HCEC 1CT (cell line): Measurements from ENCODE around the gene SELL.
"Not testable (repeated sequence)": the region's sequence is repeated elsewhere in the genome, so short reads cannot be mapped to it uniquely, and the experiment has no call there.

Experiments used
- DNase-seq: peaks from one replicate; pipeline ENCODE4 v3.0.0-alpha.2; 2017

SELL gene

DNA sequence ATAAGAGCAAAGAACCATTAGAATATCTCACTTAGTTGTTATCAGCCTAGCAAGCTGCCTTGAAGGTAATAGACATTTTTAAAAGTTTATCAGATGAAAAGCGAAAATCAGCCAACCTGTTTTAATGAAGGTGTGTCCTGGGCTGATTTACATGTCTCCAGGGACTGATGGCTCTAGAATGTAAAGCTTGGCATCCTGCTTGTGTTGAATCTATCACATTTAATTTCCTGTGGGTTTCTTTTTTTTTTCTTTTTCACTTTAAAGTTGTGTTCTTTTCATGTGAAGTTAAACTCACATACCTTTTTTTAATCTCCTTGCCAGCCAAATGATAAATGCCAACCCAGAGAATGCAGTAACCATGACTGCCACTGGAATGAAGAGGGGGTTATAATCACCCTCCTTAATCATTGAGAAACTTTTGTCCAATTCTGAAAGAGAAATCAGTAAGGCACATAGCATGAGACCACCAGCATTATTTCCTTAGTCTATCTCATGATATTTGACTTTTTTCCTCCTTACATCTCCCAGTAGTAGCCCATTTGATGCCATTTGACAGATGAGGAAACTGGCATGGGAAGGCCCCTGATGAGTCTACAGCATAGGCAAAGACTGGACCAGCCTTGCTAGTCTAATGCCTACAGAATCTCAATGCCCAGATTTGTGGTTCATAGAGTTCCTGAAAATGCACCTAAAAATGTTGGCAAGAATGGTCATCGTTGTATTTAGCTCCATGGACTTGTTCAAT is 10.0 kb downstream of the SELL start:
- no peak for DNase-seq

DNA sequence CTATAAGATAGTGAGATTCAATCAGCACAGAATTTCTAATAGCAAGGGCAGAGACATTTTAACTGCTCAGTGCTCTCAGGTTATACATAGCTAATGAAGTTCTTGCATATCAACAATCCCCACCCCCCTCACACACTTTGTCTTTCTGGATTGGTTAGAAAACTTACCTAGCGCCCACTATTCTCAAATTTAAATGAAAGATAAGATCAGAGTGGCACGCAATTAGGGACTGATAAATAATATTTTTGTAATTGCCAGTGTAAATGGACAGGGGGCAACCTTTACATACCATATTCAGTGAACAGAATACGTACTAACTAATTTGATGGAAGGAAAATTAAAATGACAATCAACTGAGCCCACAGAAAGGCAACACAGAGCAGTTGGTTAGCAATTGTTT is 11.7 kb downstream of the SELL start:
- DNase-seq, result no peak

DNA sequence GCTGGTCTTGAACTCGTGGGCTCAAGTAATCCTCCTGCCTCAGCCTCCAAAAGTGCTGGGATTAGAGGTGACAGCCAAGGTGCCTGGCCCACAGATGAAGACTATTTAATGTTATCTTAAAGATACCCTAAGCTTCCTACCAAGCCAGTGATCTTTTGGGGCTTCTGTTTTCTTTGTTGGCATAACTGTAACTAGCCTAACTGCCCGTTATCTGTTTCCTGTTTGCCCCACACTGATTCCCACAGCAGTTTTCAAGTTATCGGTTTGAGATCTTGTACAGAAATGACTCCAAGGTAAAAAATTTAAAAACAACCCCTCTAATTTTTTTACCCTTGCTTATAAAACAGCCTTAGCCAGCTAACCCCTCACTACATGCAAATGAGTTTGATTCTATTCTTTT is 12.4 kb downstream of the SELL start:
- DNase-seq, result no peak

DNA sequence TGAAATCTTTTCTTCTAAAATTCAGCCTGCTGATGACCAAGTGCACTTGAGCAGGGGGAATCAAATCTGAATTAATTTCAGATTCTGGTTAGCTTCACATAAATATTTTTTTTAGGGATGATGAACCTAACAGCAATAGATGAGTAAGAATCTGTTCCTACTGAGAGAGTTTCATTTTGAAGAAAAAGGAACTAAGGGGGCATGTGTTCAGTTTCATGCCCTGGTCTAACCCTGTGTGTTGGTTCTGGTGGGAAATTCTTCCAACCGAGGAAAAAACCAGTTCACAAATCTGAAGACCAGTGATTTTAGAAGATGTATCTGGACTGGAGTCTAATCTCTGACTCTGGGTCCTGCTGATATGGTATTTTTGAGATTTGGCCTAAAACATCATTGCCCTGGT is 13.7 kb downstream of the SELL start:
- DNase-seq, result no peak

DNA sequence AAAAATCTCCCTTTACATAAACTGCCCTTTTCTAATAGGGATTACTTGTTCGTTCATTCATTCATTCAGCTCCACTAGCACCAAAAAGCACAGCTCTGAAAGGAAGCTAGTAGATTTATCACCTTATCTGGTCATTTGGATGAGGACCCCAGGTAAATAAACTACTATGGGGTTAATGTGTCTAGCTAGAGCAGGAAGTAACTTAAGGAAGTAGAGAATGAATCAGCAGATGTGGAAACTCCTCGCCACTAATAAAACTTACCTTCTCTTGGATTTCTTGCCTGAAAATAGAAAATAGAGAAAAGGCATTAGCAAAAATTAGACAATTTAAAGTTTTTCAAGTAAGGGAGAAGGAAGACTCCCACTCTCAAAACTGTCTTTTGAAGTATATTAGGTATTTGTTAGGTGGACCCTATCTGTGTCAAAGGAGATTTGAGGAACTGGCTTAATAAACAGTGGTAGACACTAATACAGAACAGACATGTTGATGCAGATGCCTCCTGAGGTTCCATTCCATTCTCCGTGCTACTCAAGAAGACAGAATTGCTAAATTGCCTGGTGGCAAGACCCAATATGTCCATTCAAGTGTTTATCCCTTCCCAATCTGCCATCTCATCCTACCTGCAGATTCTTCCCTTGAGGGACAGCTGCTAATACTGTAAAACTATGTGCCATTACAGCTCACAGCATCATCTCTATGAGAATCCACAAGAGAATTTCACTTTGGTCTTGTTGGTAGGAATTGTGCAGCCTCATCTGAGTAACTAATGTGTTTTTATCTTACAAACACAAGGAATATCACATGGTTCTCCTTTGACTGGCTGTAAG is 14.9 kb downstream of the SELL start:
- no peak for DNase-seq

DNA sequence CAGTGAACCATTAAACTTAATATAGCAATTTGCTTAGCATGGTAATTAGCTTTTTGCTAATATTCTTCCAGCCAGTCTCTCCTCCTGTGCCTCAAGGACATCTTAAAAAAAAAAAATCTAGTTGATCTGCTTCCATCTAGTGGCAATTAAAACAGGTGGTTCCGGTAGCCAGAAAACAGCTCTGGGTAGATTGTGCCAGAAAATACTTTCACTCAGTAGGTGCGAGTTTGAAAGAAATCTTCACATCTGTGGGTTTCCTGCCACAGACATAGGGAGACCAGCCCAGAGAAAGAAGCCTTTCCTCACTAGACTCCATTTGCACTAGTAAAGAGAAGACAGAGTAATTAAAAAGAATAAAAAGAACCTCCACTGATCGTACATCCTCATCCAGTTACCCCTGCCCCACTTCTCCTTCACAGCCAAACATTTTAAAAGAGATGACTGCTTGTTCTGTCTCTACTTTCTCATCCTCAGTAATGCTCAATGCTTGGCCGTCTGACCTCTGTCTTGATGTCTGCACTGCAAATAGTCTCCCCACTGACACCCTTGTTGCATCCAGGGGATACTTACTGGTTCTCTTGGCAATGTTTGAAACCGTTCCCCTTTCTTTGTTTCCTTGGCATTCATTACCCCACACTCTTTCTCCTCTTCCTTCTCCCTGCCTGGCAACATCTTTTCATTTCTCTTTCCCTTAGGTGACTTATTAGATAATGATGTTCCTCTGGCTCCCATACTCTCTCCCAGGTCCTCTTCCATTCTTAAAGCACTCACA is 16.9 kb downstream of the SELL start:
- no peak for DNase-seq

DNA sequence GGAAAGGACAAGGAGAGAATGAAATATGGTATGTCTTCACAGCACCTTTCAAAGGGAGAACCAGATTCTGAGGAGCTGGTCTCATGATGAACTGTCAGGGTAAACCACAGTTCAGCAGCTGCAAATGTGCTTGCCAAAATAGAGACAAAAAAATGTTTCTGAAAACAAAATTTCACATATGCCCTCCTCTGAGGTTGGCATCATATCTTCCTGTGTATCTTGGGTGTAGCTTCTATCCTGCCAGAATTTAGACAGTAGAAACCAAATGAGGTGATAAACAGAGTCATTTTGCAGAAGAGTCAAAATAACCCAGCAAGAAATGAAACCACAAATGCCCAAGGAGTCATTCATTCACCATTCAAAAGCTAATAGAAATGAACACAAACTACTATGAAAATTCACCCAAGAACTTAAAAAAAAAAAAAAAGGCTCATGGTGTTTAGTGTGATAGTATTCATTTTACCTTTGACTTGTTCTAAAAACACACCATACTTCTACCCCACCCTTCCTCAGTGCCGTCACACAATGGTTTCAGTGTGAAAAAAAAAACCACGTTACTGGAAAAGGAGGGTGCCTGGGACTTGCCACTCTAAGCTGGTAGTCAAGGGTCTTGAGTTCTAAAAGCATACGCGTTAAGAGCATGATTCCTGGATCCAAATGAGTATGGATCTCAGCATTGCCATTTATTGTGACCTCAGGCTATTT is 18.5 kb downstream of the SELL start:
- no peak for DNase-seq

DNA sequence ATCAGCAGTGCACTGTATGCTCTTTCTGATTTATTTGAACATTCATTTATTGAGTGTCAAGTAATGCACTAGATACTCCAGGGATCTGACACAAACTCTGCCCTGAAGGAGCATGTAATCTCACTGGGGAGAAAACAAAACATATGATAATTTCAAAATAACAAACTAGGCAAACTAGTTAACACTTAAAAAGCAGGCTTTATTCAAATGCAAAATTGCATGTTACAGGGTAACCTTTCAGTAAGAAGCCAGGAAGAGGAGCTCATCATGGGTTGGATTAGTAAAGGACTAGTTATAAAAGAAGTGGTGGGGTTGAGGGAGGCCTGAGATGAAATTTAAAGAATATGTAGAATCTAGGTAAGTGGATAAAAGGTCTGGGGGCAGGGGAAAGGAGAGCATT is 20.9 kb downstream of the SELL start:
- DNase-seq, result no peak

DNA sequence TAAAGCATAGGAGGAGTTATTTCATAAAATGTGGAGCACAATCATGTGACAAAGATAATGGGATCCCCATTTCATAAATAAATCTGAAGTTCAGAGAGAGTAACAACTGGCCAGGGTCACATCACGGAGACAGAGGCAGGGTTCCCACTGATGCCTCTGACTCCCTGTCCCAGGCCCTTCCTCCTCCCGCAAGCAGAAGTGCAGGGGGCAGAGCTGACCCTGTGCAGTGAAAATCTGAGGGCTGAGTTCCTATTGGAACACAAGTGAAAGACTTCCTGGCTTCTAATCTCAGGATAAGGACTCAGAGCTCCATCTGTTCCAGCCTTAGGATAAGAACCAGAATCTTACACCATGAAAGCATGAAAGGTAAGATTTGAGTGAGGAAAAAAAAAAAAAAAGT is 22.0 kb downstream of the SELL start:
- DNase-seq, result no peak

DNA sequence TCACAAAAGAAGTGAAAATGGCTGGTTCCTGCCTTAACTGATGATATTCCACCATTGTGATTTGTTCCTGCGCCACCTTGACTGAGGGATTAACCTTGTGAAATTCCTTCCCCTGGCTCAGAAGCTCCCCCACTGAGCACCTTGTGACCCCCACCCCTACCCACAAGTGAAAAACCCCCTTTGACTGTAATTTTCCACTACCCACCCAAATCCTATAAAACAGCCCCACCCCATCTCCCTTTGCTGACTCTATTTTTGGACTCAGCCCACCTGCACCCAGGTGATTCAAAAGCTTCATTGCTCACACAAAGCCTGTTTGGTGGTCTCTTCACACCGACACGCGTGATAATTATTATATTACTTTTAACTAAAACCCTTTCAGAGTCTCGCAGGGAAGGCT is 23.0 kb downstream of the SELL start:
- not testable (repeated sequence) for DNase-seq

DNA sequence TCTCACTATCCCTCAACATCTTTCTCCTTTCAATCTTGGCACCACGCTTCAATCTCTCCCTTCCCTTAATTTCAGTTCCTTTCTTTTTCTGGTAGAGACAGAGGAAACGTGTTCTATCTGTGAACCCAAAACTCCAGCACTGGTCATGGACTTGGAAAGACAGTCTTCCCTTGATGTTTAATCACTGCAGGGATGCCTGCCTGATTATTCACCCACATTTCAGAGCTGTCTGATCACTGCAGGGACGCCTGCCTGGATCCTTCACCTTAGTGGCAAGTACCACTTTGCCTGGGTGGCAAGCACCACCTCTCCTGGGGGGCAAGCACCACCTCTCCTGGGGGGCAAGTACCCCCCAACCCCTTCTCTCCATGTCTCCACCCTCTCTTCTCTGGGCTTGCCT is 27.8 kb downstream of the SELL start:
- no peak for DNase-seq

DNA sequence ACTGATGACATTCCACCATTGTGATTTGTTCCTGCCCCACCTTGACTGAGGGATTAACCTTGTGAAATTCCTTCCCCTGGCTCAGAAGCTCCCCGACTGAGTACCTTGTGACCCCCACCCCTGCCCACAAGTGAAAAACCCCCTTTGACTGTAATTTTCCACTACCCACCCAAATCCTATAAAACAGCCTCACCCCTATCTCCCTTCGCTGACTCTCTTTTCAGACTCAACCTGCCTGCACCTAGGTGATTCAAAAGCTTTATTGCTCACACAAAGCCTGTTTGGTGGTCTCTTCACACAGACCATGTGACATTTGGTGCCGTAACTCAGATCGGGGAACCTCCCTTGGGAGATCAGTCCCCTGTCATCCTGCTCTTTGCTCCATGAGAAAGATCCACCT is 28.3 kb downstream of the SELL start:
- DNase-seq, result not testable (repeated sequence)

DNA sequence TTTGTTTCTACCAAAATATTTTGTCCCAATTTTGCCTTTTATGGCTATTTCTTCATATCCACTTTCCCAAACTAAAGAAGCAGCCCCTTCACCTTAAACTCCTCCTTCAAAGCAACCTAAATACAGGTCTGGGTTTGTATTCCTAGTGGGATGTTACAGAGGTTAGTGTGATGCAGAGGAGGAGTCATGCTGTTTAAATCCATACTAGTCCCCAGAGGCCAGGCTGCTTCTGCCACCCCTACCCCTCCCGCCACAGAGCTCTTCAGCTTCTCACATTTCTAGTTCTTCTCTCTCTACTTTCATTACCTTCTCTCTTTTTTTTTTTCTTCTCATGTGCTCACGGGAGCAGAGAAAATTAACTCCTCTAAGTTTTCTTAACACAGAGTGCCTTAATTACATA is 29.3 kb downstream of the SELL start:
- DNase-seq, result no peak

DNA sequence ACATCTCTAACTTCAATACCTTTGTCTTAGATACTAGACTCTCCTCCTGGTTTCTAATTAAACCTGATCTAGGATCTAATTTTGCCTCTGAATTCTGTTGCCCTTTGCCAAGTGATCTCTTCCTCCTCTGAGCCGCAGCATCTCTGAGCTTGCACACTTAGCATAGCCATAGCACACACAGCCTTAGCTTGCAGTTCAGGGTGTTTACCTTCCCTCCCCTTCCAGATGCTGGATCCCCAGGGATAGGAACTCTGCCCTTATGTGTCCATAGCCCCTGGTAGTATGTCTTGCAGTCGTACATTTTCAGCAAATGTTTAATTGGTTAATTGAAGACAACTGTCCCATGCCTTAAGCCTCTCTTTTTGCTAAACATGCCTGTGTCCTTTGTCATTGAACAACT is 30.3 kb downstream of the SELL start:
- no peak for DNase-seq

DNA sequence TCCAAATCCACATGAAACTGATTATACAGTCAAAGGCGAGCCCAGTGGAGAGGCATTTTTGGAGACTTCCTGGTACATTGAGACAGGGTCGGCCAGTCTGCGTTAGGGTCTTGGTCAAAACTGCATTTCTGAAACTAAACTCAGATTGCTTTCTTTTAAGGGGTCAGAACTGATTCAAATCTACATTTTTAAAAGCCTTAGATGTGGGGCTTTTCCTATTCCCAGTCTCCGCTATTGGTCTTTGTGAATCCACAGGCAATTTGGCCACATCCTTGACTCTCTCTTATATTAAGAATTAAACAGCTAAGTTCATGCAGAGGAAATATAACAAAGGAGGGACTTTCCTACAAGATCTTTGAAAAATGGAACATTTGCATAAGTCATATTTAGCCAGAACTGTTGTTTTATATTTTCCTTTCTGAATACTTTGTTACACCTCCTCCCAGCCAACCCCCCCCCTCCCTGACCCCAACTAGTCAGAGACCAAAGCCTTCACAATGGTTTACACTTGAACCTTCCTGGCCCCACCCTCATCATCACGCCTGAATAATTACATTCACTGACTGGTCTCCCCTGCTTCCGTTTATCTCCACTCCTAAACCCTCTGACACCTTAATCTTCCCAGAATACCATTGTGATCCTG is 30.9 kb downstream of the SELL start:
- no peak for DNase-seq

DNA sequence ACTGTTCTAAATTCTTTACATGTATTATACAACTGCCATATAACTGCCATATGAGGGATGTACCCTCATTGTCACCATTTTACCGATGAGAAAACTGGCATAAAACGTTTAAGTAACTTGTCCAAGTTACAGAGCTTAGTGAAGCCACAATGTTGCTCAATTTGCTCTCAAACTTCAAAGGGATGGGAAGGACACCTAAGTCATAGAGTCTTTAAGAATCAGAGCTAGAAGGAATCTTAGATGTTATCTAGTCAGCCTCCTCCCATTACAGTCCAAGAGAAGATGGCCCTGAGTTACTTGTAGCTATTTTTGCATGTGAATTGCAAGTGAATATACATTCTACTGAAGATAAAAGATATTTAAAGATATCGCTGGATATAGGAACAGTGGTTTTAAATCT is 31.7 kb downstream of the SELL start:
- DNase-seq, result no peak

DNA sequence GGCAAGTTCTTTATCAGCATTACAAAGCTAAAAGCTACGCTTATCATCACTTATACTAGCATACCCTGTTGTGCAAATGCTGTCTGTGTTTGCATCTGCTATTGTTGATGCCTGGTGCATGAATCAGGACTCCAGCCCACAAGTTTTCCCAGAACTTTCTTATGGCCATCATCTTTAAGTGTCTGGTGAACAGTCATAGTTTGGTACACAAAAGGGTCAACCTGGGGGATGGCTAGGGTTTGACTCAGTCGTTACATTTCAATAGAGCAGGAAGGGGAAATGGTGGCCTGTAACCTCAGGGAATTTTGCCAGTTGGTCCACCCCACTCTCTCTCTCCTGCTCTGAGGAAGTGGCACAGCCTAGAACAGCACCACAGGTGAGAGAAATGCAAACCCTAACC is 35.4 kb downstream of the SELL start:
- peak; percentile 57 for DNase-seq

DNA sequence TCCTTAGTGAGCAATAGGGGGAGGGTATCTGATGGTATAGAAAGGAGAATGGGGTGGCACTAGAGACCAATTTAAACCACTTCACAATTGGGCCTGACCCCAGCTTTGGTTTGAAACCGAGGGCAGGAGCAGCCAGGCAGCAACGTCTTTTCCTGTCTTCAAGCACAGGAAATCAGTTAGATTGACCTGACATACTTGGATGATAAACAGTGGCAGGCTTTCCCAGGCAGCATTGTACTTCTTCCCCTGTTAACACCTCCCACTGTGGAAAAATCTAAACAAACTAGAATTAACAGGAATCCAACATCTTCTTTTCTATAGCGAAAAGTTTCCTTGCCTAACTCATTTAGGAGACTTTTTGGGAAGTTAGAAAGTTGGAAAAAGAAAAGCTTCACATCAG is 40.6 kb downstream of the SELL start:
- no peak for DNase-seq

DNA sequence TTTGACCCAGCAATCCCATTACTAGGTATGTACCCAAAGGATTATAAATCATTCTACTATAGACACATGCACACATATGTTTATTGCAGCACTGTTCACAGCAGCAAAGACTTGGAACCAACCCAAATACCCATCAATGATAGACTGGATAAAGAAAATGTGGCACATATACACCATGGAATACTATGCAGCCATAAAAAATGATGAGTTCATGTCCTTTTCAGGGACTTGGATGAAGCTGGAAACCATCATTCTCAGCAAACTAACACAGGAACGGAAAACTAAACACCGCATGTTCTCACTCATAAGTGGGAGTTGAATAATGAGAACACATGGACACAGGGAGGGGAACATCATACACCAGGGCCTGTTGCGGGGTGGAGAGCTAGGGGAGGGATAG is 41.2 kb downstream of the SELL start:
- DNase-seq, result not testable (repeated sequence)

DNA sequence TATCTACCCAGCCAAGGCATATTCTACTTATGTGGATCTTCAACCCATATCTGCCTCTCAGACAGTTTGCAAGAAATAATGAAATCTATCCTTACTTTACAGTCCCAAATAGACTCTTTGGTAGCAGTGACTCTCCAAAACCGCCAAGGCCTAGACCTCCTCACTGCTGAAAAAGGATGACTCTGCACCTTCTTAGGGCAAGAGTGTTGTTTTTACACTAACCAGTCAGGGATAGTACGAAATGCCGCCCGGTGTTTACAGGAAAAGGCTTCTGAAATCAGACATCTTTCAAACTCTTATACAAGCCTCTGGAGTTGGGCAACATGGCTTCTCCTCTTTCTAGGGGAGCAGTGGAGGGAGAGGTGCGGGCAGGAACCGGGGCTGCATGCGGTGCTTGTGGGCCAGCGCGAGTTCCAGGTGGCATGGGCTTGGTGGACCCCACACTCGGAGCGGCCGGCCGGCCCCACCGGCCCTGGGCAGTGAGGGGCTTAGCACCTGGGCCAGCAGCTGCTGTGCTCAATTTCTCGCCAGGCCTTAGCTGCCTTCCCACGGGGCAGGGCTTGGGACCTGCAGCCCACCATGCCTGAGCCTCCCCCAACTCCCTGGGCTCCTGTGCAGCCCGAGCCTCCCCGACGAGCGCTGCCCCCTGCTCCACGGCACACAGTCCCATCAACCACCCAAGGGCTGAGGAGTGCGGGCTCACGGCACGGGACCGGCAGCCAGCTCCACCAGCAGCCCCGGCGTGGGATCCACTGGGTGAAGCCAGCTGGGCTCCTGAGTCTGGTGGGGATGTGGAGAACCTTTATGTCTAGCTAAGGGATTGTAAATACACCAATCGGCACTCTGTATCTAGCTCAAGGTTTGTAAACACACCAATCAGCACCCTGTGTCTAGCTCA is 43.5 kb downstream of the SELL start:
- not testable (repeated sequence) for DNase-seq

DNA sequence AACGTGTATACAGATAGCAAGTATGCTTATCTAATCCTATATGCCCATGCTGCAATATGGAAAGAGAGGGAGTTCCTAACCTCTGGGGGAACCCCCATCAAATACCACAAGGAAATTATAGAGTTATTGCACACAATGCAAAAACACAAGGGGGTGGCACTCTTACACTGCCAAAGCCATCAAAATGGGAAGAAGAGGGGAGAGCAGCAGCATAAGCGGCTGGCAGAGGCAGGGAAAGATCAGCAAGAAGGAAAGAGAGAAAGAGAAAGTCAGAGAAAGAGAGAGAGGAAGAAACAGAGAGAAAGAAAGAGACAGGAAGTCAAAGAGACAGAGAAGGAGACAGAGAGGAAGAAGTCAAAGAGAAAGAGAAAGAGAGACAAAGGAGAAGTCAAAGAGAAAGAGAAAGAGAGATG is 44.2 kb downstream of the SELL start:
- DNase-seq, result not testable (repeated sequence)
